DOHH2 (cell line): ENCODE data around the gene MAP4K4.

ENCODE experiments used
- H3F3A ChIP-seq: fragments of 200-600 bp; sonication (generic), shearing (Covaris generic); 2 replicates; pipeline ENCODE4 v1.6.0; 2016; ENCODE audit warnings: antibody characterized with exemption, mild to moderate bottlenecking; ENCODE audit not compliant: control insufficient read depth, insufficient read depth
- H3K27ac ChIP-seq: fragments of 200-600 bp; sonication (generic); 2 replicates; pipeline ENCODE4 v1.5.1; 2014; ENCODE audit warnings: low read depth, mild to moderate bottlenecking, low read length, moderate library complexity
- H3K27me3 ChIP-seq: fragments of 200-600 bp; sonication (generic); 2 replicates; pipeline ENCODE4 v1.6.1; 2014; ENCODE audit warnings: mild to moderate bottlenecking, low read length, mixed read lengths; ENCODE audit not compliant: control insufficient read depth
- H3K36me3 ChIP-seq: fragments of 200-600 bp; sonication (generic); 2 replicates; pipeline ENCODE4 v1.6.1; 2014; ENCODE audit warnings: mild to moderate bottlenecking, low read length, moderate library complexity, mixed read lengths; ENCODE audit not compliant: control insufficient read depth
- H3K4me1 ChIP-seq: fragments of 200-600 bp; sonication (generic); 2 replicates; pipeline ENCODE4 v1.6.1; 2014; ENCODE audit warnings: mild to moderate bottlenecking, low read length, mixed read lengths; ENCODE audit not compliant: control insufficient read depth
- H3K4me2 ChIP-seq: fragments of 200-600 bp; sonication (generic); 2 replicates; pipeline ENCODE4 v1.6.0; 2014; ENCODE audit warnings: mild to moderate bottlenecking, low read length, moderate library complexity
- H3K4me3 ChIP-seq: fragments of 200-600 bp; sonication (generic); 2 replicates; pipeline ENCODE4 v1.5.1; 2014; ENCODE audit warnings: mild to moderate bottlenecking, low read length, mixed read lengths
- H3K79me2 ChIP-seq: fragments of 200-600 bp; sonication (generic); 2 replicates; pipeline ENCODE4 v1.6.1; 2014; ENCODE audit warnings: mild to moderate bottlenecking, low read length, mixed read lengths; ENCODE audit not compliant: control insufficient read depth
- H3K9me2 ChIP-seq: fragments of 200-600 bp; sonication (generic); replicated peaks from 2 replicates; pipeline ENCODE4 v1.6.1; 2014; ENCODE audit warnings: mild to moderate bottlenecking, low read length, mixed read lengths; ENCODE audit not compliant: control insufficient read depth
- H3K9me3 ChIP-seq: fragments of 200-600 bp; sonication (generic); 2 replicates; pipeline ENCODE4 v1.6.1; 2014; ENCODE audit warnings: antibody characterized with exemption, low read length, mixed read lengths; ENCODE audit not compliant: control insufficient read depth, insufficient read depth
- H4K20me1 ChIP-seq: fragments of 200-600 bp; sonication (generic); 2 replicates; pipeline ENCODE4 v1.6.0; 2014; ENCODE audit warnings: low read depth, mild to moderate bottlenecking, antibody characterized with exemption, low read length, moderate library complexity; ENCODE audit not compliant: control insufficient read depth, insufficient read depth
- EZH2phosphoT487 ChIP-seq: fragments of 200-600 bp; sonication (generic); IDR thresholded peaks from 2 replicates; pipeline ENCODE4 v1.6.1; 2017; ENCODE audit warnings: borderline replicate concordance, mild to moderate bottlenecking, antibody characterized with exemption, low read length, moderate library complexity, mixed read lengths
- TF ChIP-seq, protein P1 (sequence below): fragments of 200-600 bp; sonication (generic); IDR thresholded peaks from one replicate; pipeline ENCODE4 v1.5.1; 2014; ENCODE audit warnings: antibody characterized with exemption, mild to moderate bottlenecking, low read depth, low read length; ENCODE audit not compliant: poor library complexity, severe bottlenecking

MAP4K4 gene

GRCh38 chr2:101807242-101807641, 109.7 kb downstream of the MAP4K4 start:
- H3K4me2 ChIP-seq, result no peak overlapping the region
- H3K27ac ChIP-seq, result no peak overlapping the region
- H3K4me1 ChIP-seq, result peaks cover 42% of the 10 kb centered on the region
- no peaks in the 10 kb centered on the region for H3K9me2 ChIP-seq
- no peak overlapping the region for H3K4me3 ChIP-seq
- H3K27me3 ChIP-seq, result no peaks in the 10 kb centered on the region
- H3F3A ChIP-seq, result peaks cover 4% of the 10 kb centered on the region
- H3K9me3 ChIP-seq, result no peaks in the 10 kb centered on the region
- TF ChIP-seq, protein P1, sequence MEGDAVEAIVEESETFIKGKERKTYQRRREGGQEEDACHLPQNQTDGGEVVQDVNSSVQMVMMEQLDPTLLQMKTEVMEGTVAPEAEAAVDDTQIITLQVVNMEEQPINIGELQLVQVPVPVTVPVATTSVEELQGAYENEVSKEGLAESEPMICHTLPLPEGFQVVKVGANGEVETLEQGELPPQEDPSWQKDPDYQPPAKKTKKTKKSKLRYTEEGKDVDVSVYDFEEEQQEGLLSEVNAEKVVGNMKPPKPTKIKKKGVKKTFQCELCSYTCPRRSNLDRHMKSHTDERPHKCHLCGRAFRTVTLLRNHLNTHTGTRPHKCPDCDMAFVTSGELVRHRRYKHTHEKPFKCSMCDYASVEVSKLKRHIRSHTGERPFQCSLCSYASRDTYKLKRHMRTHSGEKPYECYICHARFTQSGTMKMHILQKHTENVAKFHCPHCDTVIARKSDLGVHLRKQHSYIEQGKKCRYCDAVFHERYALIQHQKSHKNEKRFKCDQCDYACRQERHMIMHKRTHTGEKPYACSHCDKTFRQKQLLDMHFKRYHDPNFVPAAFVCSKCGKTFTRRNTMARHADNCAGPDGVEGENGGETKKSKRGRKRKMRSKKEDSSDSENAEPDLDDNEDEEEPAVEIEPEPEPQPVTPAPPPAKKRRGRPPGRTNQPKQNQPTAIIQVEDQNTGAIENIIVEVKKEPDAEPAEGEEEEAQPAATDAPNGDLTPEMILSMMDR, result no peak
- TF ChIP-seq EZH2phosphoT487, result no peak
- H3K79me2 ChIP-seq, result peaks cover 92% of the 10 kb centered on the region
- H4K20me1 ChIP-seq, result peaks cover 7% of the 10 kb centered on the region; the same call in 1 of the 2 replicates
- peaks cover 16% of the 10 kb centered on the region for H3K36me3 ChIP-seq

GRCh38 chr2:101808006-101808562, 110.6 kb downstream of the MAP4K4 start:
- Histone ChIP-seq H3K36me3 (peaks cover 16% of the 10 kb centered on the region), H3K4me1 (peaks cover 42% of the 10 kb centered on the region), H3K4me2 (no peak overlapping the region), H3K79me2 (peaks cover 91% of the 10 kb centered on the region), H3K27me3 (no peaks in the 10 kb centered on the region), H3K4me3 (no peak overlapping the region), H3K27ac (no peak overlapping the region), H3K9me3 (no peaks in the 10 kb centered on the region), H3K9me2 (no peaks in the 10 kb centered on the region), H4K20me1 (peaks cover 7% of the 10 kb centered on the region; the same call in 1 of the 2 replicates), H3F3A (peaks cover 4% of the 10 kb centered on the region)
- TF ChIP-seq EZH2phosphoT487, result no peak
- TF ChIP-seq, protein P1, result no peak

DNA sequence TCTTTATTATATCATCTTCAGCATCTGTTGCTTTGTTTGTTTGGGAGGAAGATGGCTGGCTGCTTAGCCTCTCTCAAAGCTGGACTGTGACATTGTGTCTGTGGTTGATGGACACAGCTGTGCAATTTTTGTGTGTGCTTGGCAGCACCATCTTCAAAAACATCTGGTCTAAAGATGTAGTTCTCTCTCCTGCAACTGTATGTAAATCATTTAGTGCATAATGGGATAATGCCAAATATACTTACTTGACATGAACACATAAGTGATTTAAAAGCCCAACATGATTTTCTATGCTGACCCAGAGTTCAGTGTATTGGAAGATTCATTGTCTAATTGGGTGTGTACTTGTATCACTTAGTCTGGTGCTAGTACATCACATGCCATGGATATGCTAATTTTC, 112.2 kb downstream of the MAP4K4 start:
- Histone ChIP-seq H3K79me2 (peaks cover 91% of the 10 kb centered on the region), H3K4me1 (peaks cover 37% of the 10 kb centered on the region)

More for the DNA sequence above, 112.2 kb downstream of the MAP4K4 start:
- Histone ChIP-seq H4K20me1 (peaks cover 14% of the 10 kb centered on the region; the same call in 1 of the 2 replicates), H3K9me2 (no peaks in the 10 kb centered on the region), H3K27me3 (no peaks in the 10 kb centered on the region), H3K9me3 (no peaks in the 10 kb centered on the region), H3F3A (peaks cover 4% of the 10 kb centered on the region), H3K27ac (no peak overlapping the region), H3K36me3 (peaks cover 16% of the 10 kb centered on the region), H3K4me2 (no peak overlapping the region), H3K4me3 (no peak overlapping the region)
- TF ChIP-seq EZH2phosphoT487, result no peak
- TF ChIP-seq, protein P1, result no peak
